Measurements from ENCODE around the gene PLCB4.

- TF ChIP-seq, protein P1, sequence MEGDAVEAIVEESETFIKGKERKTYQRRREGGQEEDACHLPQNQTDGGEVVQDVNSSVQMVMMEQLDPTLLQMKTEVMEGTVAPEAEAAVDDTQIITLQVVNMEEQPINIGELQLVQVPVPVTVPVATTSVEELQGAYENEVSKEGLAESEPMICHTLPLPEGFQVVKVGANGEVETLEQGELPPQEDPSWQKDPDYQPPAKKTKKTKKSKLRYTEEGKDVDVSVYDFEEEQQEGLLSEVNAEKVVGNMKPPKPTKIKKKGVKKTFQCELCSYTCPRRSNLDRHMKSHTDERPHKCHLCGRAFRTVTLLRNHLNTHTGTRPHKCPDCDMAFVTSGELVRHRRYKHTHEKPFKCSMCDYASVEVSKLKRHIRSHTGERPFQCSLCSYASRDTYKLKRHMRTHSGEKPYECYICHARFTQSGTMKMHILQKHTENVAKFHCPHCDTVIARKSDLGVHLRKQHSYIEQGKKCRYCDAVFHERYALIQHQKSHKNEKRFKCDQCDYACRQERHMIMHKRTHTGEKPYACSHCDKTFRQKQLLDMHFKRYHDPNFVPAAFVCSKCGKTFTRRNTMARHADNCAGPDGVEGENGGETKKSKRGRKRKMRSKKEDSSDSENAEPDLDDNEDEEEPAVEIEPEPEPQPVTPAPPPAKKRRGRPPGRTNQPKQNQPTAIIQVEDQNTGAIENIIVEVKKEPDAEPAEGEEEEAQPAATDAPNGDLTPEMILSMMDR (optimal IDR thresholded peaks at IDR 0.05 in 1 of 3, IDR thresholded peaks at IDR 0.05 in 1 of 3, conservative IDR thresholded peaks at IDR 0.05 in 1 of 3; ENCODE audit: extremely low read depth in 1 of 3, insufficient read depth in 2 of 3, low read length in 3 of 3) = no peak
- no peak for TF ChIP-seq EZH2 (IDR thresholded peaks at IDR 0.05; ENCODE audit: low read length)
Observed at GRCh38 chr20:9402546-9402945, 333.7 kb downstream of the PLCB4 start.
